GM18499 (cell line): Measurements from ENCODE around the gene PTPRN.

ENCODE experiments used
- ATAC-seq: cut with Tn5 transposase; IDR thresholded peaks from one replicate; pipeline ENCODE4 v1.9.1; 2021; ENCODE audit warnings: moderate number of reproducible peaks; ENCODE audit not compliant: insufficient read depth, unreplicated experiment

PTPRN gene

GRCh38 chr2:219308142-219309101 is 779 bp downstream of the PTPRN start:
- no peak for ATAC-seq

GRCh38 chr2:219306047-219306446 is 3.2 kb downstream of the PTPRN start:
- no peak for ATAC-seq

- ATAC-seq = no peak
Measured at GRCh38 chr2:219304223-219304622, 5.0 kb downstream of the PTPRN start.

GRCh38 chr2:219302412-219302968 is 6.7 kb downstream of the PTPRN start:
- no peak for ATAC-seq

- ATAC-seq = no peak
Measured at GRCh38 chr2:219300022-219300421, 9.2 kb downstream of the PTPRN start.

- ATAC-seq = no peak
Measured at GRCh38 chr2:219299372-219299760, 9.8 kb downstream of the PTPRN start.

GRCh38 chr2:219298759-219299371 is 10.3 kb downstream of the PTPRN start:
- ATAC-seq = no peak

GRCh38 chr2:219297766-219298456 is 11.3 kb downstream of the PTPRN start:
- ATAC-seq = no peak

GRCh38 chr2:219296631-219297391 is 12.4 kb downstream of the PTPRN start:
- ATAC-seq = no peak

GRCh38 chr2:219296142-219296541 is 13.1 kb downstream of the PTPRN start:
- ATAC-seq = no peak

GRCh38 chr2:219294356-219295351 is 14.5 kb downstream of the PTPRN start:
- peak; percentile 75 for ATAC-seq

- no peak for ATAC-seq
Measured at GRCh38 chr2:219293736-219294231, 15.4 kb downstream of the PTPRN start.

- no peak for ATAC-seq
Measured at GRCh38 chr2:219292616-219293015, 16.6 kb downstream of the PTPRN start.

GRCh38 chr2:219291910-219292490 is 17.2 kb downstream of the PTPRN start:
- no peak for ATAC-seq

GRCh38 chr2:219291394-219291793 is 17.8 kb downstream of the PTPRN start:
- ATAC-seq = no peak

- no peak for ATAC-seq
Measured at GRCh38 chr2:219290381-219291171, 18.6 kb downstream of the PTPRN start.

GRCh38 chr2:219289537-219290361 is 19.5 kb downstream of the PTPRN start:
- ATAC-seq = no peak
